GM12878 (cell line): ENCODE data around the gene VCP. TPM values are rescaled to one million over a fixed set of nuclear protein-coding genes. Genes with fewer than 3 reads are reported as not detected.

Experiments used
- ATAC-seq: fragments of 200-7000 bp; cut with Tn5 transposase; 3 replicates; pipeline ENCODE4 v1.9.1; 2020; ENCODE audit warnings: mild to moderate bottlenecking, moderate library complexity
- BruUV-seq: library from RNA; stranded (reverse); fragments of 400-500 nt; replicated peaks from 2 replicates; lab custom pipeline; 2021; lab: Mats Ljungman, UMichigan
- CTCF ChIA-PET: fragments of 300-600 bp; sonication (Branson Sonifier 250); formaldehyde crosslinking; extraction: SDS; loops from one replicate; lab custom pipeline; 2021; ENCODE audit warnings: inconsistent platforms; lab: Yijun Ruan, JAX
- POLR2A ChIA-PET: fragments of 350-600 bp; formaldehyde crosslinking; extraction: SDS; loops from one replicate; lab custom pipeline; 2021; ENCODE audit warnings: inconsistent platforms; lab: Charles Lee
- RAD21 ChIA-PET: fragments of 300-600 bp; sonication (Branson Sonifier 250); formaldehyde crosslinking; loops from one replicate; lab custom pipeline; 2023; ENCODE audit warnings: antibody characterized with exemption; ENCODE audit not compliant: unreplicated experiment; lab: Charles Lee
- SMC1A ChIA-PET: fragments of 300-600 bp; sonication (Branson Sonifier 250); formaldehyde crosslinking; loops from one replicate; lab custom pipeline; 2023; ENCODE audit not compliant: unreplicated experiment, uncharacterized antibody; lab: Charles Lee
- DNase-seq: peaks from one replicate; pipeline ENCODE4 v3.0.0-alpha.2; 2011; ENCODE audit warnings: low read depth, low spot score
- FAIRE-seq: peaks from 3 replicates; lab custom pipeline; 2011; peaks lifted over from hg19 to GRCh38; lab: Jason Lieb, UNC
- H2AFZ ChIP-seq: 2 replicates; pipeline ENCODE4 v1.6.0; 2011; ENCODE audit warnings: low read depth, low read length, control low read depth; ENCODE audit not compliant: control insufficient read depth
- H3K27ac ChIP-seq: 2 replicates; pipeline ENCODE4 v1.5.1; 2011; ENCODE audit warnings: control low read depth; ENCODE audit not compliant: control insufficient read depth, insufficient read depth
- H3K27me3 ChIP-seq, 2 experiments: replicated peaks in 1 of 2; 2 replicates each; pipeline versions ENCODE4 v1.6.0 to v1.6.1; 2011; ENCODE audit warnings: low read length in 1 of 2; ENCODE audit not compliant: control insufficient read depth in 2 of 2, insufficient read depth in 2 of 2
- H3K36me3 ChIP-seq, 2 experiments: 2 replicates each; pipeline ENCODE4 v1.5.1; 2011; ENCODE audit warnings: low read length in 1 of 2; ENCODE audit not compliant: control insufficient read depth in 2 of 2, insufficient read depth in 2 of 2
- H3K4me1 ChIP-seq: 2 replicates; pipeline ENCODE4 v1.6.1; 2011; ENCODE audit warnings: mild to moderate bottlenecking, low read length, moderate library complexity, mixed read lengths; ENCODE audit not compliant: control insufficient read depth, insufficient read depth
- H3K4me2 ChIP-seq: 2 replicates; pipeline ENCODE4 v1.6.0; 2011; ENCODE audit warnings: control low read depth; ENCODE audit not compliant: control insufficient read depth, insufficient read depth
- H3K4me3 ChIP-seq: fragments of 200-600 bp; sonication (generic); 2 replicates; pipeline ENCODE4 v1.5.1; 2016
- H3K79me2 ChIP-seq: 2 replicates; pipeline ENCODE4 v1.6.0; 2011; ENCODE audit warnings: low read length; ENCODE audit not compliant: control insufficient read depth, insufficient read depth
- H3K9ac ChIP-seq: 2 replicates; pipeline ENCODE4 v1.8.0; 2011; ENCODE audit warnings: low read length, control low read depth, mixed read lengths; ENCODE audit not compliant: control insufficient read depth, insufficient read depth
- H3K9me3 ChIP-seq: replicated peaks from 3 replicates; pipeline ENCODE4 v1.5.1; 2011; ENCODE audit warnings: mild to moderate bottlenecking, low read length; ENCODE audit not compliant: control insufficient read depth, insufficient read depth
- H4K20me1 ChIP-seq: 2 replicates; pipeline ENCODE4 v1.6.0; 2011; ENCODE audit not compliant: control insufficient read depth, insufficient read depth
- CREM ChIP-seq: IDR thresholded peaks from 2 replicates; pipeline ENCODE4 v1.6.1; 2014; ENCODE audit warnings: antibody characterized with exemption, low read depth
- NR2C1 ChIP-seq: fragments of 450-650 bp; IDR thresholded peaks from 2 replicates; pipeline ENCODE4 v1.6.1; 2017; ENCODE audit warnings: antibody characterized with exemption, mild to moderate bottlenecking, moderate library complexity
- POLR2A ChIP-seq: IDR thresholded peaks from 2 replicates; pipeline ENCODE4 v1.6.1; 2011; ENCODE audit warnings: low read depth, mild to moderate bottlenecking, low read length
- POLR2AphosphoS2 ChIP-seq: IDR thresholded peaks from 2 replicates; pipeline ENCODE4 v1.6.1; 2011; ENCODE audit warnings: low read depth, mild to moderate bottlenecking, low read length, improper control_type of control experiment, moderate library complexity
- STAT3 ChIP-seq: IDR thresholded peaks from 2 replicates; pipeline ENCODE4 v1.6.1; 2011; ENCODE audit warnings: low read depth, low read length, improper control_type of control experiment
- WGBS: methylation state at CpG from one replicate; pipeline ENCODE4 v1.1.6; 2016; ENCODE audit warnings: low lambda C conversion rate; ENCODE audit not compliant: insufficient replicate concordance, insufficient coverage; ENCODE audit errors: missing lambda C conversion rate; 5-methylcytosine and 5-hydroxymethylcytosine counted together
- in situ Hi-C: fragments of 300-500 bp; cut with MboI; formaldehyde crosslinking; loops from 9 replicates; pipeline ENCODE4 v1.14.3; 2018; ENCODE audit warnings: mixed read lengths
- intact Hi-C: fragments of 100-400 bp; cut with micrococcal nuclease; formaldehyde crosslinking; loops from one replicate; pipeline ENCODE4 v1.14.2; 2022; ENCODE audit not compliant: unreplicated experiment
- polyA plus RNA-seq, 11 experiments: library from polyadenylated mRNA; depleted of rRNA in 4 of 11; unstranded in 6 of 11; stranded (reverse) in 5 of 11; fragments of >200 nt; fragmentation: Nextera tagmentation in 4 of 11; fragmentation: Illumina TruSeq in 1 of 11; extraction: Ambion mirVana in 4 of 11; extraction: Trizol in 1 of 11; gene quantifications; 1 replicate in 1 of 11; 2 replicates in 10 of 11; pipeline versions ENCODE4 v1.2.1 to v1.2.3, GENCODE V29; 2011 to 2016; ENCODE audit warnings: inconsistent platforms in 2 of 11, missing spikeins in 2 of 11, low read depth in 1 of 11
- total RNA-seq, 4 experiments: library from RNA; depleted of rRNA in 3 of 4; stranded (reverse); fragments of >200 nt in 3 of 4; fragmentation: Illumina TruSeq in 1 of 4; extraction: Trizol in 1 of 4; gene quantifications; 2 replicates each; pipeline versions ENCODE4 v1.2.1 to v1.2.3, GENCODE V29; 2013 to 2021

VCP gene
- total and polyA plus RNA-seq, 10 of the 15 experiments (the other 5 are each of a cell fraction or from before 2014, with no cell fraction given): 7.4 to 327 (median 244) TPM

DNA sequence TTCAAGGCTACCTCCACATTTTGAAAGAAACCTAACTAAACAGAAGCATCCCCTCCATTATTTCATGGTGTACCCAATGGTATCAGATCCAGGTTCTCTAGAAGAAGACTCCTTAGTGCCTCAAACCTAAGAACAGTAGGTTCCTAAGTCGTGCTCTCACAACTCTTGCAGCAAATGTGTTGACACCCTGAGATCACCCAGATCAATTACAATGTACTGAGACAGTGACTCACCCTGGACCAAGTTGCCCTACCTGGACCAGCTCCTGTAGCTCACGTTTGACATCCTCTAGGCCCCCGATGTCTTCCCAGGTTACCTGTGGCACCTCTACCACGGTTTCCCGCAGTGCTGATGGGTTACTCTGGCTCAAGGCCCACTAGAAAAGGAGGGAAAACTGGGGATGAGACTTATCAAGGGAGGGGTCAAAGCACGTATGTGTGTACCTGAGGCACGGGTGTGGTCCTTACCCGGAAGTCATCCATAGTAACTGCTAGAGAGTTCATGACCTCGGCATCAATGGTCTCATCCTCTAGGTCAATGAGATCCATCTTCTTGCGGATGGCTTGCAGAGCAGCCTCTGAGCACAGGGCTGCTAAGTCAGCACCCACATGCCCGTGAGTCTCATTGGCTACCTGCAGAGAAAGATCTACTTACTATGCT, 11.7 kb downstream of the VCP start:
- H3K9ac ChIP-seq: no peak overlapping the region
- no peaks in the 10 kb centered on the region for H3K27me3 ChIP-seq
- H3K27ac ChIP-seq: no peak overlapping the region
- 94% methylated on average over 11 of the region's 11 CpGs for whole genome bisulfite sequencing
- TF ChIP-seq STAT3 (no peak), POLR2AphosphoS2 (0 out of 2 replicates have a peak, but pooled peaks have one; percentile 32)
- DNase-seq (no peak), ATAC-seq (no peak), FAIRE-seq (no peak)
- H3K9me3 ChIP-seq: no peaks in the 10 kb centered on the region
- CTCF ChIA-PET: interaction anchor here (1.4 to 4.5 kb wide), 2 partner anchors 9 to 10 kb away, joined by 7 to 22 read pairs; no protein-coding TSS in a partner anchor
- H3K79me2 ChIP-seq: no peaks in the 10 kb centered on the region; the same call in 1 of the 2 replicates
- SMC1A ChIA-PET: no interaction called here
- H3K4me1 ChIP-seq: no peaks in the 10 kb centered on the region
- POLR2A ChIA-PET: interaction anchor here (1.3 kb wide), 1 partner anchor 9 kb away, joined by 3 read pairs; no protein-coding TSS in a partner anchor
- H3K4me3 ChIP-seq: no peak overlapping the region
- RAD21 ChIA-PET: no interaction called here
- peaks cover 3% of the 10 kb centered on the region; the same call in 1 of the 2 replicates for H4K20me1 ChIP-seq
- H3K4me2 ChIP-seq: no peak overlapping the region
- intact Hi-C loops (no loop called here), in situ Hi-C loops (no loop called here)
- H2AFZ ChIP-seq: no peak overlapping the region
- peaks cover 56 to 76% of the 10 kb centered on the region in 2 experiments for H3K36me3 ChIP-seq
- no TSS peak for BruUV-seq

DNA sequence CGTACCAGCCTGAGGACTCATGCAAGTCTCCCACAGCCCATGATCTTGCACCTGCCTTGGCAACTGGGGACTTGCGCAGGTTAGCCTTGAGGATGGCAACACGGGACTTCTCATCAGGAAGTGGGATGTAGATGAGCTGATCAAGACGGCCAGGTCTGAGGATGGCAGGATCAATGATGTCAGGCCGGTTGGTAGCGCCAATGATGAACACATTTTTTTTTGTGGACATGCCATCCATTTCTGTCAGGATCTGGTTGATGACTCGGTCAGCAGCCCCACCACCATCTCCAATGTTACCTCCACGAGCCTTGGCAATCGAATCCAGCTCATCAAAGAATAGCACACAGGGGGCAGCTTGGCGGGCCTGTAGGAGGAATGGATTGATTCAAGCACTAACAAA, 13.0 kb downstream of the VCP start:
- Histone ChIP-seq H3K9me3 (no peaks in the 10 kb centered on the region), H3K9ac (no peak overlapping the region), H3K27me3 (no peaks in the 10 kb centered on the region), H3K27ac (no peak overlapping the region), H3K4me3 (no peak overlapping the region), H4K20me1 (peaks cover 3% of the 10 kb centered on the region; the same call in 1 of the 2 replicates), H3K4me2 (no peak overlapping the region), H3K4me1 (no peaks in the 10 kb centered on the region), H2AFZ (no peak overlapping the region), H3K36me3 (peaks cover 47 to 68% of the 10 kb centered on the region in 2 experiments), H3K79me2 (no peaks in the 10 kb centered on the region; the same call in 1 of the 2 replicates)
- RAD21 ChIA-PET: no interaction called here
- CTCF ChIA-PET: interaction anchor here (1.4 kb wide), 1 partner anchor 8 kb away, joined by 7 read pairs; no protein-coding TSS in a partner anchor
- POLR2A ChIA-PET: interaction anchor here (0.8 to 1.3 kb wide), 2 partner anchors 7 to 52 kb away, joined by 3 read pairs; no protein-coding TSS in a partner anchor
- intact Hi-C loops (no loop called here), in situ Hi-C loops (no loop called here)
- TF ChIP-seq NR2C1 (no peak), POLR2A (peak; percentile 42; the same call in 1 of the 2 replicates), CREM (no peak)
- WGBS: 96% methylated on average over 10 of the region's 10 CpGs
- ATAC-seq: no peak
- FAIRE-seq: no peak
- DNase-seq: no peak
- SMC1A ChIA-PET: no interaction called here
- BruUV-seq: TSS peak; percentile 1
